Mesothelial cell of epicardium (in vitro differentiated cells): ENCODE results near the gene TDRD12. TPM values are rescaled to one million over a fixed set of nuclear protein-coding genes. Genes with fewer than 3 reads are reported as not detected.
"Not testable (repeated sequence)": the region's sequence is repeated elsewhere in the genome, so short reads cannot be mapped to it uniquely, and the experiment has no call there.

Experiments used
- DNase-seq, 2 experiments: peaks; one replicate each; pipeline ENCODE4 v3.0.0; 2021; ENCODE audit warnings: low spot score in 2 of 2; ENCODE audit not compliant: unreplicated experiment in 2 of 2
- H3K27ac Mint-ChIP-seq: 2 replicates; pipeline ENCODE4 v1.8.0; 2021; ENCODE audit warnings: mixed read lengths
- H3K27me3 Mint-ChIP-seq: 2 replicates; pipeline ENCODE4 v1.8.0; 2021; ENCODE audit warnings: low read depth, mixed read lengths
- H3K36me3 Mint-ChIP-seq: 2 replicates; pipeline ENCODE4 v1.8.0; 2021; ENCODE audit warnings: mixed read lengths
- H3K4me1 Mint-ChIP-seq: 2 replicates; pipeline ENCODE4 v1.8.0; 2021; ENCODE audit warnings: mixed read lengths
- H3K4me3 Mint-ChIP-seq: 2 replicates; pipeline ENCODE4 v1.8.0; 2021; ENCODE audit warnings: mild to moderate bottlenecking, moderate library complexity, mixed read lengths
- H3K9me3 Mint-ChIP-seq: 2 replicates; pipeline ENCODE4 v1.8.0; 2021; ENCODE audit warnings: mixed read lengths
- total RNA-seq: library from RNA; stranded (reverse); gene quantifications from 3 replicates; pipeline ENCODE4 v1.2.1, GENCODE V29; 2021
- TF ChIP-seq, protein P1 (sequence below): fragments of 200-600 bp; sonication (generic); IDR thresholded peaks from one replicate; pipeline ENCODE4 v1.5.0; 2021; ENCODE audit warnings: antibody characterized with exemption; ENCODE audit not compliant: unreplicated experiment

TDRD12 gene
- total RNA-seq, 1 donor from 2014 or later = 0.63 TPM

DNA sequence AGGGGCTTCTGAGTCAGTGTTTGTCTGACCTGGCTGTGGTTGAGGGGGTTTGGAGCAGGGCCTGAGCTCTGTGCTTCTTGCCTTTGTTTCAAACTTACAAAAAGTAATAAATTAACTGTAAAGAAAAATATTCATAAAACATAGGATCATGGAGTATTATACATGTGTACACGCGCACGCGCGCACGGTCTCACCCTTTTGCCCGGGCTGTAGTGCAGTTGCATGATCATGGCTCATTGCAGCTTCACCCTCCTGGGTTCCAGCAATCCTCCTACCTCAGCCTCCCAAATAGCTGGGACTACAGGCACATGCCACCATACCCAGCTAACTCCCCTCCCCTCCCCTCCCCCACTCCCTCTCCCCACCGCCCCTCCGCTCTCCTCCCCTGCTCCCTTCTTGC lies 23.5 kb downstream of the TDRD12 start:
- TF ChIP-seq, protein P1, sequence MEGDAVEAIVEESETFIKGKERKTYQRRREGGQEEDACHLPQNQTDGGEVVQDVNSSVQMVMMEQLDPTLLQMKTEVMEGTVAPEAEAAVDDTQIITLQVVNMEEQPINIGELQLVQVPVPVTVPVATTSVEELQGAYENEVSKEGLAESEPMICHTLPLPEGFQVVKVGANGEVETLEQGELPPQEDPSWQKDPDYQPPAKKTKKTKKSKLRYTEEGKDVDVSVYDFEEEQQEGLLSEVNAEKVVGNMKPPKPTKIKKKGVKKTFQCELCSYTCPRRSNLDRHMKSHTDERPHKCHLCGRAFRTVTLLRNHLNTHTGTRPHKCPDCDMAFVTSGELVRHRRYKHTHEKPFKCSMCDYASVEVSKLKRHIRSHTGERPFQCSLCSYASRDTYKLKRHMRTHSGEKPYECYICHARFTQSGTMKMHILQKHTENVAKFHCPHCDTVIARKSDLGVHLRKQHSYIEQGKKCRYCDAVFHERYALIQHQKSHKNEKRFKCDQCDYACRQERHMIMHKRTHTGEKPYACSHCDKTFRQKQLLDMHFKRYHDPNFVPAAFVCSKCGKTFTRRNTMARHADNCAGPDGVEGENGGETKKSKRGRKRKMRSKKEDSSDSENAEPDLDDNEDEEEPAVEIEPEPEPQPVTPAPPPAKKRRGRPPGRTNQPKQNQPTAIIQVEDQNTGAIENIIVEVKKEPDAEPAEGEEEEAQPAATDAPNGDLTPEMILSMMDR = no peak
- H3K27me3 Mint-ChIP-seq = peaks cover 14% of the 10 kb centered on the region
- no peak for DNase-seq
- H3K4me1 Mint-ChIP-seq = no peaks in the 10 kb centered on the region
- no peaks in the 10 kb centered on the region for H3K36me3 Mint-ChIP-seq
- H3K27ac Mint-ChIP-seq = no peak overlapping the region
- H3K4me3 Mint-ChIP-seq = no peak overlapping the region
- H3K9me3 Mint-ChIP-seq = no peaks in the 10 kb centered on the region

DNA sequence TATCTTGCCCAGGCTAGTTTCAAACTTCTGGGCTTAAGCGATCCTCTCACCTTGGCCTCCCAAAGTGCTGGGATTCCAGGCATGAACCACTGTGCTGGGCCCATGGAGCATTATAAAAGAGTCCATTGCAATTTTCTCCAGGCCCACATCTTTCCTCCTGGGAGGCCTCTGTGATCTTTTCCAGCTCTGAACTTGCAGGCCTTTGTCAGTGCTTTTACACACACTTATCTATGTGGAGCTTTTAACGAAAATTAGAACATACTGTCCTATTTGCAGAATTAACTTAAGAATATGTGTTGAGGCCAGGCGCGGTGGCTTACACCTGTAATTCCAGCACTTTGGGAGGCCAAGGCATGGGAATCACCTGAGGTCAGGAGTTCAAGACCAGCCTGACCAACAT lies 23.9 kb downstream of the TDRD12 start:
- Mint-ChIP-seq H3K36me3 (no peaks in the 10 kb centered on the region), H3K27me3 (peaks cover 14% of the 10 kb centered on the region), H3K4me1 (no peaks in the 10 kb centered on the region), H3K27ac (no peak overlapping the region), H3K9me3 (no peaks in the 10 kb centered on the region), H3K4me3 (no peak overlapping the region)
- DNase-seq = no peak
- TF ChIP-seq, protein P1 = no peak

DNA sequence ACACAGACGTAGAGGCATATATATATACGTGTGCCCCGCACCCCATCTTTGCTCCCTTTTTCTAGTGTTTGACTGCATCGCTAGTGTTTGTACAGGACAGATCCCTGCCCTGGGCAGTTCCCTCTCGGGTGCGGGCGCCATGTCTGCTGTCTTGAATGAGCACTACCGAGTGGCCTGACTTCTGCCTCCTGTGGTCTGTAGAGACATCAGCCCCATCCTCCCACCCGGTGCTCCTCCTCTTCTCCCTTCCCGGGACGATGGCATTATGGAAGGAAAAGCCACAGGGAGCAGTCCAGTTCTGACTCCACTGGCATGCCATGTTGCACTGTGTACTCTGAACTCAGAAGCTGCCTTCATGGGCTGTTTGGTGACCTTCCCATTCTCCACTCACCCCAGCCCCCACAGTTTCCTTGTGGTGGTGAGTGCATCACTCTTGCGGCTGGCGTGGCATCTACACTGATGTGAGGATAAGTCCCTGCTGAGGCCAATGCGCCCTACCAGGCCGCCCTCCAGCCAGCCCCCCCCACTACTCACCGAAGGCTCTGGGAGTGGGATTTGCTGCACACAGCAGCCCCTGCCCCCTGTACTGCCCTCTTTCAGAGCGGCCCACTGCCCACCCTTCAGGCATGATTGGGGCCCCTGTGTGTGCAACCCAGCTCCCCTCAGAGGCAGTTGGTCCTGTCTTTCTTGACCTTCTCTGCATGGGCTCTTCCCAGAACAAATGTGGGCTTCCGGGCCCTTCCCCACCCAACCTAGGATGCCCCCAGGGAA lies 25.2 kb downstream of the TDRD12 start:
- H3K9me3 Mint-ChIP-seq = no peaks in the 10 kb centered on the region
- TF ChIP-seq, protein P1 = no peak
- no peak for DNase-seq
- H3K36me3 Mint-ChIP-seq = no peaks in the 10 kb centered on the region
- H3K27ac Mint-ChIP-seq = no peak overlapping the region
- H3K27me3 Mint-ChIP-seq = peaks cover 15% of the 10 kb centered on the region
- no peak overlapping the region for H3K4me3 Mint-ChIP-seq
- no peaks in the 10 kb centered on the region for H3K4me1 Mint-ChIP-seq

DNA sequence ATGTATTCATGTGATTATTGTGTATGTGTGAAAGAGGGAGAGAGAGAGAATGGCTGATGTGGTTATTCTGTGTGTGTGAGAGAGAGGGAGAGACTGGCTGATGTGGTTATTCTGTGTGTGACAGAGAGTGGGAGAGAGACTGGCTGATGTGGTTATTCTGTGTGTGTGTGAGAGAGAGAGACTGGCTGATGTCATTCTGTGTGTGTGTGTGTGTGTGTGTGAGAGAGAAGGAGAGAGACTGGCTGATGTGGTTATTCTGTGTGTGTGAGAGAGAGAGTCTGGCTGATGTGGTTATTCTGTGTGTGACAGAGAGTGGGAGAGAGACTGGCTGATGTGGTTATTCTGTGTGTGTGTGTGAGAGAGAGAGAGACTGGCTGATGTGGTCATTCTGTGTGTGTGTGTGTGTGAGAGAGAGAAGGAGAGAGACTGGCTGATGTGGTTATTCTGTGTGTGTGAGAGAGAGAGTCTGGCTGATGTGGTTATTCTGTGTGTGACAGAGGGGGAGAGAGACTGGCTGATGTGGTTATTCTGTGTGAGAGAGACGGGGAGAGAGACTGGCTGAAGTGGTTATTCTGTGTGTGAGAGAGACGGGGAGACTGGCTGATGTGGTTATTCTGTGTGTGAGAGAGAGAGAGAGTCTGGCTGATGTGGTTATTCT lies 26.2 kb downstream of the TDRD12 start:
- peaks cover 11% of the 10 kb centered on the region for H3K27me3 Mint-ChIP-seq
- not testable (repeated sequence) for H3K36me3 Mint-ChIP-seq

DNA sequence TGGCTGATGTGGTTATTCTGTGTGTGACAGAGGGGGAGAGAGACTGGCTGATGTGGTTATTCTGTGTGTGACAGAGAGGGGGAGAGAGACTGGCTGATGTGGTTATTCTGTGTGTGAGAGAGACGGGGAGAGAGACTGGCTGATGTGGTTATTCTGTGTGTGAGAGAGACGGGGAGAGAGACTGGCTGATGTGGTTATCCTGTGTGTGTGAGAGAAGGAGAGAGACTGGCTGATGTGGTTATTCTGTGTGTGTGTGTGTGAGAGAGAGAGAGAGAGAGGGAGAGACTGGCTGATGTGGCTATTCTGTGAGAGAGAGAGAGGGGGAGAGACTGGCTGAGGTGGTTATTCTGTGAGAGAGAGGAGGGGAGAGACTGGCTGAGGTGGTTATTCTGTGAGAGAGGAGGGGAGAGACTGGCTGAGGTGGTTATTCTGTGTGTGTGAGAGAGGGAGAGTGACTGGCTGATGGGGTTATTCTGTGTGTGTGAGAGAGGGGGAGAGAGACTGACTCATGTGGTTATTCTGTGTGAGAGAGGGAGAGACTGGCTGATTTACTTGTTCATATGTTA lies 27.1 kb downstream of the TDRD12 start:
- H3K4me1 Mint-ChIP-seq = not testable (repeated sequence)

More for the DNA sequence above, 26.2 kb downstream of the TDRD12 start:
- H3K4me3 Mint-ChIP-seq, H3K27ac Mint-ChIP-seq, DNase-seq, H3K4me1 Mint-ChIP-seq, H3K9me3 Mint-ChIP-seq: not testable (repeated sequence)

DNA sequence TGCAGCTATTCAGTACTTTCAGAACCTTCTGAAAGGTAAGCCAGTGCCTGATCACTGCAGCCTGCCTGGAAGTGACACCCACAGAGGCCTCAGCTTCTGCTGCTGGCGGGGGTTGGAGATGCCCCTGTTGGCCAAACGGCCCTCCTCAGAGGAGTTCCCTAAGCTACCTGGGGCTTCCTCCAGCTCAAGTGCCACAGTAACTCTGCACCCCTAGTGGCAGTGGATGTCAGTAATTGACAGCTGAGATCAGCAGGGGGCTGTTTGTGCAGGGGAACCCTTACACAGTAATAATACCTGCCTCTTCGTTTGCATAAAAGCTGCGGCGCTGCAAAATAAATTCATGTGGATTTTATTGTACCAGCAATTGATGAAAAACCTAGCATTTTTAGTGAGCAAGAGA lies 28.9 kb downstream of the TDRD12 start:
- H3K4me3 Mint-ChIP-seq = no peak overlapping the region
- no peaks in the 10 kb centered on the region for H3K9me3 Mint-ChIP-seq
- H3K27ac Mint-ChIP-seq = no peak overlapping the region
- no peaks in the 10 kb centered on the region for H3K36me3 Mint-ChIP-seq
- peaks cover 6% of the 10 kb centered on the region for H3K27me3 Mint-ChIP-seq
- no peaks in the 10 kb centered on the region for H3K4me1 Mint-ChIP-seq
- DNase-seq = no peak
- TF ChIP-seq, protein P1 = no peak

More for the DNA sequence above, 27.1 kb downstream of the TDRD12 start:
- H3K27me3 Mint-ChIP-seq, H3K36me3 Mint-ChIP-seq, DNase-seq, H3K4me3 Mint-ChIP-seq, H3K27ac Mint-ChIP-seq, H3K9me3 Mint-ChIP-seq: not testable (repeated sequence)
